WTC11 (cell line): ENCODE data around the gene MEOX2. TPM values are rescaled to one million over a fixed set of nuclear protein-coding genes. Genes with fewer than 3 reads are reported as not detected.

ENCODE experiments used
- ATAC-seq: fragments of 200-7000 bp; cut with Tn5 transposase; 2 replicates; pipeline ENCODE4 v1.10.0; 2021; ENCODE audit warnings: mild to moderate bottlenecking, moderate library complexity
- CTCF ChIA-PET: fragments of 300-600 bp; sonication (Branson Sonifier 250); formaldehyde crosslinking; loops from one replicate; lab custom pipeline; 2021; ENCODE audit warnings: antibody characterized with exemption; lab: Charles Lee
- POLR2A ChIA-PET: fragments of 350-600 bp; sonication (Branson Sonifier 250); formaldehyde crosslinking; loops from one replicate; lab custom pipeline; 2021; ENCODE audit warnings: antibody characterized with exemption; lab: Charles Lee
- DNase-seq: peaks from one replicate; pipeline ENCODE4 v3.0.0; 2021; ENCODE audit warnings: low spot score
- H3K27ac Mint-ChIP-seq: 2 replicates; pipeline ENCODE4 v1.8.0; 2021; ENCODE audit warnings: mixed read lengths
- H3K27me3 Mint-ChIP-seq: 2 replicates; pipeline ENCODE4 v1.8.0; 2021; ENCODE audit warnings: low read depth, mild to moderate bottlenecking, moderate library complexity, mixed read lengths
- H3K36me3 Mint-ChIP-seq: 2 replicates; pipeline ENCODE4 v1.8.0; 2021; ENCODE audit warnings: mixed read lengths
- H3K4me1 Mint-ChIP-seq: 2 replicates; pipeline ENCODE4 v1.8.0; 2022; ENCODE audit warnings: mixed read lengths
- H3K4me3 Mint-ChIP-seq: 2 replicates; pipeline ENCODE4 v1.8.0; 2021; ENCODE audit warnings: mild to moderate bottlenecking, moderate library complexity, mixed read lengths
- H3K9me3 Mint-ChIP-seq: 2 replicates; pipeline ENCODE4 v1.8.0; 2021; ENCODE audit warnings: mixed read lengths
- AR ChIP-seq: fragments of 250-450 bp; sonication (Bioruptor Pico); IDR thresholded peaks from 2 replicates; pipeline ENCODE4 v1.9.0; 2021; ENCODE audit warnings: mild to moderate bottlenecking
- ATF3 ChIP-seq: sonication (generic); formaldehyde crosslinking; conservative IDR thresholded peaks from 2 replicates; pipeline ENCODE4 v1.8.1; 2022; ENCODE audit warnings: mild to moderate bottlenecking, missing genetic modification reagents
- ELF4 ChIP-seq: sonication (generic); formaldehyde crosslinking; IDR thresholded peaks from 2 replicates; pipeline ENCODE4 v1.8.1; 2022; ENCODE audit warnings: low read depth, mild to moderate bottlenecking, moderate library complexity, missing genetic modification reagents
- ESRRA ChIP-seq: sonication (generic); formaldehyde crosslinking; IDR thresholded peaks from 2 replicates; pipeline ENCODE4 v1.8.1; 2022; ENCODE audit warnings: mild to moderate bottlenecking, missing genetic modification reagents, borderline replicate concordance
- FOXJ3 ChIP-seq: sonication (generic); formaldehyde crosslinking; IDR thresholded peaks from 2 replicates; pipeline ENCODE4 v1.9.0; 2021; ENCODE audit warnings: missing genetic modification reagents, mild to moderate bottlenecking, borderline replicate concordance
- FOXK1 ChIP-seq: sonication (generic); formaldehyde crosslinking; IDR thresholded peaks from 2 replicates; pipeline ENCODE4 v1.8.0; 2022; ENCODE audit warnings: mild to moderate bottlenecking, moderate library complexity, missing genetic modification reagents
- FOXP1 ChIP-seq: sonication (generic); formaldehyde crosslinking; IDR thresholded peaks from 2 replicates; pipeline ENCODE4 v1.8.0; 2022; ENCODE audit warnings: missing genetic modification reagents, mild to moderate bottlenecking, moderate library complexity, borderline replicate concordance
- JAZF1 ChIP-seq: fragments of 250-450 bp; sonication (Bioruptor Pico); IDR thresholded peaks from 2 replicates; pipeline ENCODE4 v1.9.0; 2021; ENCODE audit warnings: moderate library complexity, mild to moderate bottlenecking, inconsistent platforms
- JUN ChIP-seq: sonication (generic); formaldehyde crosslinking; IDR thresholded peaks from 2 replicates; pipeline ENCODE4 v1.8.0; 2023; ENCODE audit warnings: mild to moderate bottlenecking, missing genetic modification reagents
- MYBL2 ChIP-seq: sonication (generic); formaldehyde crosslinking; IDR thresholded peaks from 2 replicates; pipeline ENCODE4 v1.8.1; 2023; ENCODE audit warnings: mild to moderate bottlenecking, moderate library complexity, missing genetic modification reagents
- SOX15 ChIP-seq: fragments of 250-450 bp; sonication (Bioruptor Pico); IDR thresholded peaks from 2 replicates; pipeline ENCODE4 v1.9.0; 2021; ENCODE audit warnings: mild to moderate bottlenecking
- STAT6 ChIP-seq: sonication (generic); formaldehyde crosslinking; conservative IDR thresholded peaks from 2 replicates; pipeline ENCODE4 v1.8.1; 2023; ENCODE audit warnings: mild to moderate bottlenecking, low read depth, missing genetic modification reagents, moderate library complexity
- ZNF281 ChIP-seq: sonication (generic); formaldehyde crosslinking; IDR thresholded peaks from 2 replicates; pipeline ENCODE4 v1.8.0; 2023; ENCODE audit warnings: mild to moderate bottlenecking, missing genetic modification reagents
- ZNF532 ChIP-seq: fragments of 250-450 bp; sonication (Bioruptor Pico); IDR thresholded peaks from 2 replicates; pipeline ENCODE4 v1.9.0; 2021; ENCODE audit warnings: mild to moderate bottlenecking, borderline replicate concordance
- total RNA-seq: library from RNA; stranded (reverse); gene quantifications from 3 replicates; pipeline ENCODE4 v1.2.3, GENCODE V29; 2021

Gene MEOX2
- total RNA-seq, 1 experiment from 2014 or later = 0.07 TPM

- no peaks in the 10 kb centered on the region for H3K36me3 Mint-ChIP-seq
- POLR2A ChIA-PET = interaction anchor here (0.5 kb wide), 1 partner anchor 332 kb away, joined by 6 read pairs; no protein-coding TSS in a partner anchor
- H3K27ac Mint-ChIP-seq = no peak overlapping the region
- H3K4me1 Mint-ChIP-seq = peaks cover 11% of the 10 kb centered on the region
- no peak overlapping the region for H3K4me3 Mint-ChIP-seq
- no peak for TF ChIP-seq FOXP1 (CRISPR knock-in tag)
- no peak for TF ChIP-seq MYBL2 (CRISPR knock-in tag)
- no peak for TF ChIP-seq FOXJ3 (CRISPR knock-in tag)
- no peak for TF ChIP-seq ZNF281 (CRISPR knock-in tag)
- no peak for TF ChIP-seq ESRRA (CRISPR knock-in tag)
- no peak for TF ChIP-seq JAZF1 (CRISPR knock-in tag)
- TF ChIP-seq SOX15 = no peak
- TF ChIP-seq AR (CRISPR knock-in tag) = no peak
- no peaks in the 10 kb centered on the region for H3K27me3 Mint-ChIP-seq
- CTCF ChIA-PET = no interaction called here
- ATAC-seq (no peak), DNase-seq (no peak)
- peaks cover 10% of the 10 kb centered on the region for H3K9me3 Mint-ChIP-seq
These were observed 39.2 kb downstream of the MEOX2 start for GRCh38 chr7:15647309-15647708.

GRCh38 chr7:15643000-15643705 lies 43.3 kb downstream of the MEOX2 start:
- no peak overlapping the region for H3K4me3 Mint-ChIP-seq
- no peak for DNase-seq
- no peak overlapping the region for H3K27ac Mint-ChIP-seq
- CTCF ChIA-PET = interaction anchor here (0.6 kb wide), 1 partner anchor 35 kb away, joined by 3 read pairs; no protein-coding TSS in a partner anchor
- ATAC-seq = peak; percentile 59
- TF ChIP-seq JUN (no peak), STAT6 (CRISPR knock-in tag) (no peak), ESRRA (CRISPR knock-in tag) (no peak), ATF3 (CRISPR knock-in tag) (no peak)
- peaks cover 10% of the 10 kb centered on the region for H3K9me3 Mint-ChIP-seq
- H3K27me3 Mint-ChIP-seq = no peaks in the 10 kb centered on the region
- POLR2A ChIA-PET = no interaction called here
- H3K4me1 Mint-ChIP-seq = peaks cover 4% of the 10 kb centered on the region
- no peaks in the 10 kb centered on the region for H3K36me3 Mint-ChIP-seq

- no peaks in the 10 kb centered on the region; the same call in 1 of the 2 replicates for H3K9me3 Mint-ChIP-seq
These were observed 57.6 kb downstream of the MEOX2 start for GRCh38 chr7:15628876-15629275.

More at GRCh38 chr7:15628876-15629275, 57.6 kb downstream of the MEOX2 start:
- ATAC-seq = no peak
- no peak for TF ChIP-seq JAZF1 (CRISPR knock-in tag)
- no peak for TF ChIP-seq FOXK1 (CRISPR knock-in tag)
- TF ChIP-seq ZNF532 (CRISPR knock-in tag) = no peak
- no peak for TF ChIP-seq ELF4 (CRISPR knock-in tag)
- TF ChIP-seq, all 79 proteins: peak for 0
- H3K4me3 Mint-ChIP-seq = no peak overlapping the region
- H3K36me3 Mint-ChIP-seq = no peaks in the 10 kb centered on the region
- POLR2A ChIA-PET = no interaction called here
- no peak for DNase-seq
- H3K27me3 Mint-ChIP-seq = no peaks in the 10 kb centered on the region
- no peaks in the 10 kb centered on the region for H3K4me1 Mint-ChIP-seq
- H3K27ac Mint-ChIP-seq = no peak overlapping the region
- CTCF ChIA-PET = interaction anchor here (1.0 kb wide), 1 partner anchor 621 kb away, joined by 3 read pairs; no protein-coding TSS in a partner anchor
